ENCODE measurements around the gene MIPOL1. TPM values are rescaled to one million over a fixed set of nuclear protein-coding genes. Genes with fewer than 3 reads are reported as not detected.

The MIPOL1 gene
- total and polyA plus RNA-seq, 2 donors from 2014 or later = 4.4 to 14.8 TPM

DNA sequence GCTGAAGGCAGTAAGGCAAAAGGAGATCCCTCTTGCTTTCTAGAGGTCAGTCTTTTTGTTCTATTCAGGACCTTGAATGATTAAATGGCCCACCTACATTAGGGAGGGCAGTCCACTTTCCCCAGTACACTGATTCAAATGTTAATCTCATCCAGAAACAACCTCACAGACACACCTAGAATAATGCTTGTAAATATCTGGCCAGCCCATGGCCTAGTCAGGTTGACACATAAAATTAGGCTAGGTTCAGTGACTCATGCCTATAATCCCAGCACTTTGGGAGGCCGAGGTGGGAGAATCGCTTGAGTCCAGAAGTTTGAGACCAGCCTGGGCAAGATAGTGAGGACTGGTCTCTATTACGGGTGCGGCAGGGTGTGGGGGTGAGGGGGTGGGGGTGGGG is 43.5 kb downstream of the MIPOL1 start:
- Histone ChIP-seq H3K4me3 (ENCODE audit: low read length in 3 of 3) (no peak overlapping the region), H3K9me3 (ENCODE audit: control insufficient read depth in 2 of 3, insufficient read depth in 1 of 3, low read length in 3 of 3) (no peaks in the 10 kb centered on the region), H3K27ac (ENCODE audit: low read depth in 2 of 2, low read length in 2 of 2) (no peak overlapping the region), H3K9ac (ENCODE audit: low read length in 3 of 3) (no peak overlapping the region), H3K4me1 (ENCODE audit: control insufficient read depth in 2 of 3, insufficient read depth in 2 of 3, low read depth in 1 of 3, low read length in 3 of 3) (no peaks in the 10 kb centered on the region), H3K27me3 (ENCODE audit: control insufficient read depth, insufficient read depth, low read length) (no peaks in the 10 kb centered on the region), H3K36me3 (ENCODE audit: control insufficient read depth in 2 of 3, insufficient read depth in 3 of 3, low read length in 3 of 3) (no peaks in the 10 kb centered on the region)
- intact Hi-C loops (cut with DNase I) = loop anchor here (10.0 kb wide), 1 partner anchor 634 kb away; no protein-coding TSS in a partner anchor
- DNase-seq (no peak), FAIRE-seq (no peak)
- TF ChIP-seq, protein P1, sequence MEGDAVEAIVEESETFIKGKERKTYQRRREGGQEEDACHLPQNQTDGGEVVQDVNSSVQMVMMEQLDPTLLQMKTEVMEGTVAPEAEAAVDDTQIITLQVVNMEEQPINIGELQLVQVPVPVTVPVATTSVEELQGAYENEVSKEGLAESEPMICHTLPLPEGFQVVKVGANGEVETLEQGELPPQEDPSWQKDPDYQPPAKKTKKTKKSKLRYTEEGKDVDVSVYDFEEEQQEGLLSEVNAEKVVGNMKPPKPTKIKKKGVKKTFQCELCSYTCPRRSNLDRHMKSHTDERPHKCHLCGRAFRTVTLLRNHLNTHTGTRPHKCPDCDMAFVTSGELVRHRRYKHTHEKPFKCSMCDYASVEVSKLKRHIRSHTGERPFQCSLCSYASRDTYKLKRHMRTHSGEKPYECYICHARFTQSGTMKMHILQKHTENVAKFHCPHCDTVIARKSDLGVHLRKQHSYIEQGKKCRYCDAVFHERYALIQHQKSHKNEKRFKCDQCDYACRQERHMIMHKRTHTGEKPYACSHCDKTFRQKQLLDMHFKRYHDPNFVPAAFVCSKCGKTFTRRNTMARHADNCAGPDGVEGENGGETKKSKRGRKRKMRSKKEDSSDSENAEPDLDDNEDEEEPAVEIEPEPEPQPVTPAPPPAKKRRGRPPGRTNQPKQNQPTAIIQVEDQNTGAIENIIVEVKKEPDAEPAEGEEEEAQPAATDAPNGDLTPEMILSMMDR (IDR thresholded peaks at IDR 0.05; ENCODE audit: borderline replicate concordance, extremely low read depth, insufficient read depth) = no peak

DNA sequence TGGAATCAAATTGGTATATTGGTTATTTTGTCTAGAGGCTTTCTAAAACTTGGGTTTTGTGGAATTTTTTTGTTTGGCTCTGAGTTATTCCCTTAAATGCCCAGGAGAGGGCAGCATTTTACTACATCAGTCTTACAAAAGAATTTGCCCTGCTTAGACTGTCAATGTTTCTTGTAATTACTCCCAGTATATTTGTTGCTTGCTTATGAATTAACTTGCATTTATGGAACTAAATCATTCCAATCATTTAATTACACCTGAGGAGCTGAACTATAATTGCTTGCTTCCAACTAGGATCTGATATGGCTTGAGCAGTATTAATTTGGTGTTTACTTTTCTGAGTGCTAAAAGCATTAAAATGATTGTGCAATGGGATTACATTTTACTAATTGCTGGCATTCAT is 48.7 kb downstream of the MIPOL1 start:
- H3K4me1 ChIP-seq (ENCODE audit: control insufficient read depth in 2 of 3, insufficient read depth in 2 of 3, low read depth in 1 of 3, low read length in 3 of 3) = no peaks in the 10 kb centered on the region
- no peak overlapping the region for H3K9ac ChIP-seq (ENCODE audit: low read length in 3 of 3)
- no peaks in the 10 kb centered on the region for H3K9me3 ChIP-seq (ENCODE audit: control insufficient read depth in 2 of 3, insufficient read depth in 1 of 3, low read length in 3 of 3)
- H3K36me3 ChIP-seq (ENCODE audit: control insufficient read depth in 2 of 3, insufficient read depth in 3 of 3, low read length in 3 of 3) = no peaks in the 10 kb centered on the region
- FAIRE-seq = peak; percentile 94
- H3K27ac ChIP-seq (ENCODE audit: low read depth in 2 of 2, low read length in 2 of 2) = no peak overlapping the region
- DNase-seq = peak in 2 of 5 donors; percentile 55 to 75
- H3K27me3 ChIP-seq (ENCODE audit: control insufficient read depth, insufficient read depth, low read length) = no peaks in the 10 kb centered on the region
- no peak overlapping the region for H3K4me3 ChIP-seq (ENCODE audit: low read length in 3 of 3)
- intact Hi-C loops (cut with DNase I) = loop anchor here (10.0 kb wide), 1 partner anchor 628 kb away; no protein-coding TSS in a partner anchor
- TF ChIP-seq, protein P1 (IDR thresholded peaks at IDR 0.05; ENCODE audit: borderline replicate concordance, extremely low read depth, insufficient read depth) = peak; percentile 63

- H3K4me3 ChIP-seq (ENCODE audit: low read length in 3 of 3) = no peak overlapping the region
- no peaks in the 10 kb centered on the region for H3K36me3 ChIP-seq (ENCODE audit: control insufficient read depth in 2 of 3, insufficient read depth in 3 of 3, low read length in 3 of 3)
- FAIRE-seq (no peak), DNase-seq (no peak)
- no peaks in the 10 kb centered on the region for H3K4me1 ChIP-seq (ENCODE audit: control insufficient read depth in 2 of 3, insufficient read depth in 2 of 3, low read depth in 1 of 3, low read length in 3 of 3)
- TF ChIP-seq, protein P1 (IDR thresholded peaks at IDR 0.05; ENCODE audit: borderline replicate concordance, extremely low read depth, insufficient read depth) = no peak
- no peaks in the 10 kb centered on the region for H3K27me3 ChIP-seq (ENCODE audit: control insufficient read depth, insufficient read depth, low read length)
- no peak overlapping the region for H3K27ac ChIP-seq (ENCODE audit: low read depth in 2 of 2, low read length in 2 of 2)
- intact Hi-C loops (cut with DNase I) = loop anchor here (10.0 kb wide), 1 partner anchor 627 kb away; no protein-coding TSS in a partner anchor
- no peak overlapping the region for H3K9ac ChIP-seq (ENCODE audit: low read length in 3 of 3)
- no peaks in the 10 kb centered on the region for H3K9me3 ChIP-seq (ENCODE audit: control insufficient read depth in 2 of 3, insufficient read depth in 1 of 3, low read length in 3 of 3)
Measured at GRCh38 chr14:37247791-37248461, 50.2 kb downstream of the MIPOL1 start.
